ENCODE data around the gene EIF3B.
A peak's percentile ranks its signal among the peaks of the same experiment; 100 is the strongest.
"Not testable (repeated sequence)": the region's sequence is repeated elsewhere in the genome, so short reads cannot be mapped to it uniquely, and the experiment has no call there.

The EIF3B gene

DNA sequence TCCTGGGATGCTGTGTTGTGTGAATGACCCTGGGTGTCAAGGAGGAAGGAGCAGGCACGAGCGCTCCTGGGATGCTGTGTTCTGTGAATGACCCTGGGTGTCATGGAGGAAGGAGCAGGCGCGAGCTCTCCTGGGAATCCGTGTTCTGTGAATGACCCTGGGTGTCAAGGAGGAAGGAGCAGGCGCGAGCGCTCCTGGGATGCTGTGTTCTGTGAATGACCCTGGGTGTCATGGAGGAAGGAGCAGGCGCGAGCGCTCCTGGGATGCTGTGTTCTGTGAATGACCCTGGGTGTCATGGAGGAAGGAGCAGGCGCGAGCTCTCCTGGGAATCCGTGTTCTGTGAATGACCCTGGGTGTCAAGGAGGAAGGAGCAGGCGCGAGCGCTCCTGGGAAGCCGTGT is 22.9 kb downstream of the EIF3B start:
- not testable (repeated sequence) for DNase-seq (ENCODE audit: low read depth)

DNA sequence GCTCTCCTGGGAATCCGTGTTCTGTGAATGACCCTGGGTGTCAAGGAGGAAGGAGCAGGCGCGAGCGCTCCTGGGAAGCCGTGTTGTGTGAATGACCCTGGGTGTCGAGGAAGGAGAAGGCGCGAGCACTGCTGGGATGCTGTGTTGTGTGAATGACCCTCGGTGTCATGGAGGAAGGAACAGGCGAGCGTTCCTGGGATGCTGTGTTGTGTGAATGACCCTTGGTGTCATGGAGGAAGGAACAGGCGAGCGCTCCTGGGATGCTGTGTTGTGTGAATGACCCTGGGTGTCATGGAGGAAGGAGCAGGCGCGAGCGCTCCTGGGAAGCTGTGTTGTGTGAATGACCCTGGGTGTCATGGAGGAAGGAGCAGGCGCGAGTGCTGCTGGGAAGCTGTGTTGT is 23.5 kb downstream of the EIF3B start:
- not testable (repeated sequence) for DNase-seq (ENCODE audit: low read depth)

DNA sequence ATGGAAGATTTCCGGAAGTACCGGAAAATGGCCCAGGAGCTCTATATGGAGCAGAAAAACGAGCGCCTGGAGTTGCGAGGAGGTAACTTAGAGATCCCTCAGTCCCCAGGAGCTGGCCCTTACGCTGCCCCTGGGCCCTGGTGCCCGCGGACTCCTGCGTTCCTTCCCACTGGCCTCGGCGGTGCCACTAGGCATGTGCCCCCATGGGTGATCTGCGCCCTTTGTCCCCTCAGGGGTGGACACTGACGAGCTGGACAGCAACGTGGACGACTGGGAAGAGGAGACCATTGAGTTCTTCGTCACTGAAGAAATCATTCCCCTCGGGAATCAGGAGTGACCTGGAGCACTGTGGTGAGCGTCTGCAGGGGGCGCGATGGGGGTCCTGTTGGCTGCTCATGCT is 24.5 kb downstream of the EIF3B start:
- DNase-seq (ENCODE audit: low read depth), result no peak

DNA sequence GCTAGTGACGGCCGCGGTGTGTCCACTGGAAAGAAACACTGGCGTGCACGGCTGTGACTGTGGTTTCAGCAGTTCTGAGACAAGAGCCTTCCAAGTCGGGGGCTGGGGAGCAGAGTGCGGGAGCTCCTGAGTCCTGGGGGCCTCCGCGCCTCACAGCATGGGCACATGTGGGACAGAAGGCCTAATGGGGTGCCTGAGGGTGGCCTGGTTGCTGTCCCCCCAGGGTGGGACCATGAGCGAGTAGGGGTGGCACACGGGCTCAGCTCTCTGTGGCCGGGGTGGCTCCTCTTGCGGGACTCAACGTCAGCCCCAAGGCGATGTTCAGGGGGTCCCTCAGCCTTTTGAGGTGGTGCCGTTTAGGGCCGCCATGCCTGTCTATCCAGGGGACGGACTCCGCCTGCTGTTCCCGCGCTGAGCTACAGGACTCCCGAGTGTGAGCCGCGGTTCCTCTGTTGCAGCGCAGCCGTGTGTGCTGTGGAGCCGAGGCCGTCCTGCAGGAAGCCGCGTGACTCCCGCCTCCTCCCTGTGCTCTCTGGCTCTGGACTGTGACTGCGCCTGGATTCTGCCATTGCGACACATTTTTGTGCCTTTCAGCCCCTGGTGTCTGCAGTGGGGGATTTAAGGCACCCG is 25.3 kb downstream of the EIF3B start:
- DNase-seq (ENCODE audit: low read depth), result no peak

DNA sequence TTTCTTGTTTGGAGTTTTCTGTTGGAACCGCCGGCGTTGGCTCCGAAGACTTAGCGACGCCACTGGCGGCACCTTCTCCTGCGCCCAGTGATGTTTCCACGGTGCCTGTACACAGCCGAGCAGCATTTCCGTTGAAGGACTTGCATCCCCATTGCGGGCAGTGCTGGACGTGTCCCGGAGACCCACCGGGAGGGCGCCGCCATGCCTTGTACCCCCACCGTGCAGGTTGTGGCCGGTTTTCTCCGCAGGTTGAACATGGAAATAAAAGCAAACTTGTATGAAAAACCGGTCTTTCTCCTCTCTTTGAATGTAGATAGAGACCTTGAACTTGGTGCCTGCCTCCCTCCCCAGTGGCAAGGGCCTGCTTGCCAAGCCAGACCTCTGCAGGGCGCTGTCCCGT is 25.8 kb downstream of the EIF3B start:
- DNase-seq (ENCODE audit: low read depth), result no peak

DNA sequence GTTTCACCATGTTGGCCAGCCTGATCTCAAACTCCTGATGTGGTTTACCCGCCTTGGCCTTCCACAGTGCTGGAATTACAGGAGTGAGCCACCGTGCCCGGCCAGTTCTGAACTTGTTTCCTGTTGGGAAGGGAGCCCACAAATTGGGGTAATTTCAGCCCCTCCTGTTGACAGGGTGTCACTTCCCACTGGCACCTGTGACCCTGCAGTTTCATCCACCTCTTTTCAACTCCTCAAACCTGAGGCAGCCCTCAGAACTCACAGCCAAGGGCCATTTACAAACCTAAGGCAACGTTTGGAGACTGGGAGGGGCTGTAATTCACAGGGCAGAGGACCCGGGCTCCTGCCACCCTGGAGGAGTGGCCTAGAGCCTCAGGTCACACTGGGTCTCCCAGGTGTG is 26.6 kb downstream of the EIF3B start:
- no peak for DNase-seq (ENCODE audit: low read depth)

DNA sequence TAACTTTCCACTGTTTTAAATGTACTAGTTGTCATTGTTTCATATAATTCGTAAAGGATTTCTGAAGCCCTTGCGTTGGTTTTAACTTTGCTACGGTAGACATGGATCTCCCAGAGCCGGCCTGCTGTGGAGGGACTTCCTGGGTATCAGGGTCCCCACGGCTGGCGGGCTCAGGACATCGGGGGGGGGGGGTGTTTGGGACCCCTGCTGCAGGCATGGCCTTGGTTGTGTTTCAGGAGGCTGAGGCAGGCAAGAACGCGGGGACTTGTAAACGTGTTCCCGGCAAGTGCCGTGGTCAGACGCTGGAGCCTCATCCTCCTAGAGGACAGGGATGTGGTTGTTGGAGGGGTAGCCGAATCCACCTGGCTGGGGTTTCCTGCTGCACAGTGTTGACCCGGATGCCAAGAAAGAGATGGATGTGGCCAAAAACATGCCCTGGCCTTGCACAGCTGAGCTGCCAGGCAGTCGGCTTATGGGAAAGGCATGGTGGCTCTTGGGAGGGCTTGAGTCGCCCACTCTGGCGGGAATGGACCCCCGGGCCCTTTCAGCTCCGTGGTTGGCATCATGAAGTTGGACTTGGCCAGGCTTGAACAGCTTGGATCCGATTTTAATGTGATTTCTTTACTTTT is 27.4 kb downstream of the EIF3B start:
- DNase-seq (ENCODE audit: low read depth), result no peak

DNA sequence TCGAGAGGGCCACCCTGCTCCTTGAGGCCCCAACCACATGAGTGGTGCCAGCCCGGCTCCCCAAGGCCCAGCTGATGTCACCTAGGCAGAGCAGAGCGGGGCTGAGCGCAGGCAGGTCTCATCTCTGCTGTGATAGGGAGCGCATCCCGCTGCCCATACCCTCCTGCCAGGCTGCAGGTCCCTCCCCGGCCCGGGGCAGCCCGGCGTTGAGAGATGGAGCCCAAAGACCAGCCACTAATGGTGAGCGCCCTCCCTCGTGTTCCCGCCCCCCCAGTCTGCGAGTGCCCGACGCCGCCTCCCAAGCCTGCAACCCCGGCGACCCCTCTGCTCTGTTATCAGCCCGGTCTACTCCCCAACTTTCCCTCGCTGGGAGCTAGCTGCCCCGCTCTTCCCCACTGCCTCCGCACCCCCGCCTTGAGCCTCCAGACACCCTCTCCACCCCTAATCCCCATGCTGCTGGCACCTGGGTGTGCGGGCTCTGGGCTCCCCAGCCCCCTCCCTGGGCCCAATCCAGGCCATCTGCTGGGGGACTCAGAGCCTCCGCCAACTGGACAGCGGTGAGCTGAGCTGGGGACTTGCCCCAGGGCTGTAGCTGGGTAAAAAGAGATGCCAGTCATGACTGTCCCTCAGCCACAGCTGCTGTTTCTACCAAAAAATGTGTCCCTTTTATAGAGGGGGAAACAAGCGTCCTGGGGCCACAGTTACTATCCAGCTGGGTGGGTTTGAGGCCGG is 29.1 kb downstream of the EIF3B start:
- no peak for DNase-seq (ENCODE audit: low read depth)

DNA sequence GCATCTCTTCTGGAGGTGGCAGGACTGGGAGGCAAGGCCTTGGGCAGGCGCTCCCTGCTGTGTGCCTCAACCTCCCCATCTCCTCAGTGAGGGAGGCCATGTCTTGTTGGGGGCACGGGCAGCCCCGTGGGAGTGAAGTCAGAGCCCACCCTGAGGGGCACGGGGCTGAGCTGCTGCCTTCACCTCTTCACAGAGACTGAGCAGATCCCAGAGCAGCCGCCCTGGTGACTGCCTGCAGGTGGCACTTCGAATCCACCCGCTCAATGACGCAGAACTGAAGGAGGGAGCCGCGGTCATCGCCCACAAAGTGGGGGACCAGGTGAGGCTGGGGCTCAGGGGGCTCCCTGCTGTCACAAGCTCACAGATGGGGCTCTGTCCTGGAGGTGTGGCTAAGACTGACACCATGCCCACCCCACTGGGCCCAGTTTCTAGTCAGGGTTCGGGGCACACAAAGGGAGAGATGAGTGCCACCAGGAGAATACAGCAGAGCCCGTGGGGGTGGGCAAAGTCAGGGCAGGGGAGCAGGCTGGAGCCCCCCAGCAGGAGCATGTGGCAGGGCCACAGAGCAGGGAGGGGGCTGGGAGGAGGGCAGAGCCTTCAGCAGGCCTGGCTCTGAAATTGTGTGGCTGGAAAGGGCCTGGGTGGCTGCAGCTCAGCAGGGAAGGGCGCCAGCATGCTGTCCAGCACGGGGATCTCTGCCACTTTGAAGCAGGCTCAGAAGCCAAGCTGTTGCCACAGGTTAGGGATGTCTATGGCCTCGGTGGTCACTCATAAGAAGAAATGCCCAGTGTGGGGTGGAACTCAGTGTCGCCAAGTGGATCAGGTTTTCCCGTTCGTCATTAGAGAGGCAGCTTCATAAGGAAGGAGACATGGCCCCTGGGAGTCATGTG is 30.0 kb downstream of the EIF3B start:
- DNase-seq (ENCODE audit: low read depth), result no peak

DNA sequence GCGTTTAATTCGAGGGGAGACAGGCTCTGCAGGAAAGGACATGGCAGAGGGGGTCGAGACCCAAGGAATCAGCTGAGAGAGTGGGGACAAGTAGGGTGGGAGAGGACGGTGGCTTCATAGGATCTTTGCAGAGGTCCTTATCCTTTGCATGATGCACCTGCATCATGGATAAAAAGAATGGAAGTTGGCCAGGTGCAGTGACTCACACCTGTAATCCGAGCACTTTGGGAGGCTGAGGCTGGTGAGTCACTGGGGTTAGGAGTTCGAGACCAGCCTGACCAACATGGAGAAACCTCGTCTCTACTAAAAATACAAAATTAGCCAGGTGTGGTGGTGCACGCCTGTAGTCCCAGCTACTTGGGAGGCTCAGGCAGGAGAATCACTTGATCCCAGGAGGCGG is 31.5 kb downstream of the EIF3B start:
- peak; percentile 49 for DNase-seq (ENCODE audit: low read depth)

DNA sequence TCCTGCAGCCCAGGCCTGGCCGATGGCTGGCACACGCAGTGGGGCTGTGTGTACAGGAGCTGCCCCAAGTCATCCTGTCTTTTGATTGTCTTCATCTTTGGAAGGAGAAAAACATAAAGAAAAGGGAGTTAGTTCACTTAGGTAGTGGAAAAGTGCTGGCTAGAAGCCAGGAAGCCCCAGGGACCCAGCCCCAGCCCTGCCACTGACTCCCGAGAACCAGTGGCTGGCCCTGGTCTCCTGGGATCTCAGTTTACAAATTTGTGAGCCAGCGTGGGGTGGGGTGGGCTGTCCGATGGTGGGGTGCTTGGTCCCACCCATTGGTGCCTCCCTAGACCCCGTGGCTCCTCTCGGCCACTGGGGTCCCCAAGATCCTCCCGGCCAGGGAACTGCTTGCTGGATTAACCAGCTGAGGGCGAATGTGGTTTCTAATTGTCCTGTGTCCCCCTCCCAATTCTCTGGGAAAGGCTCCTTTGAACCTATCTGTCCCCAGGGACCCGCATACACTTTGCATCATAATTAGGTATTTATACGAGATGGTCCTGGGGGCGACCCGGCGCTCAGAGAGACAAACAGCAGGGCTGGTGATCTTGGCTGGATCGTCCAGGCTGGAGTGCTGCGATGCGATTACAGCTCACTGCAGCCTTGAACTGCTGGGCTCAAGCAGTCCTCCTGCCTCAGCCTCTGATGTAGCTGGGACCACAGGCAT is 32.5 kb downstream of the EIF3B start:
- DNase-seq (ENCODE audit: low read depth), result no peak

DNA sequence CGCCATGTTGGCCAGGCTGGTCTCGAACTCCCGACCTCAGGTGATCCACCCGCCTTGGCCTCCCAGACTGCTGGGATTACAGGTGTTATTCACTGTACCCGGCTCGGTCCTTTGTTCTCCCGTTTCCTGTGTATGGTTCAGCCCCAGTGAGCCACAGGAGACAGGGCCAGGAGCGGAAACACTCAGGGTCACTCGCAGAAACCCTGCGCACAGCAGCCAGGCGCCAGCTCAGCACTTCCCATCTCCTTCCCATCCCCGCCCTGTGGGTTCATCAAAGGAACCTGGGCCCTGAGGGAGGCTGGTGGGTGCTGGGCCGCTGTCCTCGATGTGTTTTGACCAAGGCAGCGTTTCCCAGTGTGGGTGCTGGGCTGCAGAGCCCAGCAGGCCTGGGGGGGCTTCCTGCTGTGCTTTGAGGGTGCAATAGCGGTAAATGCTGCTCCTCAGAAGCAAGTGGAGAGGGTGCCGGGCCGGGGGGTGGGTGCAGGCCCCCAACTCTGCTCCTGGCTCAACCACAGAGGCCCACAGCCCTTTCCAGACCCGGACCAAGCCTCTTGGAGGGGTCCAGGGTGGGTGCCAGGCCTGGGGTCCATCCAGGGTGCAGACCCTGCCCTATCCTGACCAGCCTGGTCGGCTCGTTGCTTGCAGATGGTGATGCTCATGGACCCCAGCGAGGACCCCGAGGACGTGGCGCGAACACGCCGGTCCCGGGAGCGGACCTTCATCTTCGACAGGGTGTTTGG is 33.4 kb downstream of the EIF3B start:
- DNase-seq (ENCODE audit: low read depth), result no peak

DNA sequence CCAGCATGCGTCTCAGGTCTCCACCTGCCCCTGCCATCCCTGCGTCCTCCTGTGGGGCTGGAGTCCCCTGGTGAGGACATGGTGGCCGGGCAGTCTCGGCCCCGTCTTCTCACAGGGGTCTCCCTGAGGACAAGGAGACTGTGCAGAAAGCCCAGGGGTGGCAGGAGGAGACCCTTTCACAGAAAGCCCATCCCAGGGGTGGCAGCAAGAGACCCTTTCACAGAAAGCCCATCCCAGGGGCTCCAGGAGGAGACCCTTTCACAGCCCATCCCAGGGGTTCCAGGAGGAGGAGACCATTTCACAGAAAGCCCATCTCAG is 34.0 kb downstream of the EIF3B start:
- no peak for DNase-seq (ENCODE audit: low read depth)

DNA sequence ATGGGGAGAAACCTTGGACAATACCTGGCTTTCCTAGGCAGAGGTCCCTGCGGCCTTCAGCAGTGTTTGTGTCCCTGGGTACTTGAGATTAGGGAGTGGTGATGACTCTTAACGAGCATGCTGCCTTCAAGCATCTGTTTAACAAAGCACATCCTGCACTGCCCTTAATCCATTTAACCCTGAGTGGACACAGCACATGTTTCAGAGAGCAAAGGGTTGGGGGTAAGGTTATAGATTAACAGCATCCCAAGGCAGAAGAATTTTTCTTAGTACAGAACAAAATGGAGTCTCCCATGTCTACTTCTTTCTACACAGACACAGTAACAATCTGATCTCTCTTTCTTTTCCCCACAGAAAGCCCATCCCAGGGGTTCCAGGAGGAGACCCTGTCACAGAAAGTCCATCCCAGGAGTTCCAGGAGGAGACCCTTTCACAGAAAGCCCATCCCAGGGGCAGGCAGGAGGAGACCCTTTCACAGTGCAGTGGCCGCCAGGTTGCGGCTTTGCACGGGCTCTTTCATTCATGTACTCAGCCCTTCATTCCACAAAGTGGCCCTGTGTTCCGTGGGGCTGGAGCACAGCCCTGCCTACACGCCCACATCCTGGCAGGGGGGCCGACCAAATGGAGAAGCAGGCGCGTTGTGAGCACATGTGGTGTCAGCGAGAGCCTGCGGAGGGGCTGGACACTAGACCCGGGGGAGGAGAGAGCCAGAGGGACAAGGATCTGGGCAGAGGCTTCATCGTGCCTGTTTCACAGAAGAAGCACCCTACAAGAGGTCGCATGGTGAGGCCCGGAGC is 35.6 kb downstream of the EIF3B start:
- not testable (repeated sequence) for DNase-seq (ENCODE audit: low read depth)

DNA sequence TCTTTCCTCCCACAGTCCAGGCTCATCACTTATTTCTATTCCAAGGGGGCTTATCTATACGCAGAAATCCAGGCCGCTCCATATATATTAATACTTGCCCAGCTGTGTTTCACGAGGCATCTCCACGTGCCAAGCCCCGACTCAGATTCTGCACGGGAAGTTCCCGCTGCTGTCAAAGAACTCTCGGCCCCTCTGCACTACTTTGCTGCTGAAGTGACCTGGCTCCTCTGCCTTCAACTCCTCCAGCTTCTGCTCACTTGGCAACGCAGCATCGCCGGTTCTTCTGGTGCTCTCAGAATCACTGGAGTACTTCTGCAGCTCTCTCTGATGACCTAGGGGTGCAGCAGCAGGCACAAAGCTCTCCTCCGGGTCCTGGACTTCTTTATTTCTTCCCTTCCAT is 39.1 kb downstream of the EIF3B start:
- no peak for DNase-seq (ENCODE audit: low read depth)

DNA sequence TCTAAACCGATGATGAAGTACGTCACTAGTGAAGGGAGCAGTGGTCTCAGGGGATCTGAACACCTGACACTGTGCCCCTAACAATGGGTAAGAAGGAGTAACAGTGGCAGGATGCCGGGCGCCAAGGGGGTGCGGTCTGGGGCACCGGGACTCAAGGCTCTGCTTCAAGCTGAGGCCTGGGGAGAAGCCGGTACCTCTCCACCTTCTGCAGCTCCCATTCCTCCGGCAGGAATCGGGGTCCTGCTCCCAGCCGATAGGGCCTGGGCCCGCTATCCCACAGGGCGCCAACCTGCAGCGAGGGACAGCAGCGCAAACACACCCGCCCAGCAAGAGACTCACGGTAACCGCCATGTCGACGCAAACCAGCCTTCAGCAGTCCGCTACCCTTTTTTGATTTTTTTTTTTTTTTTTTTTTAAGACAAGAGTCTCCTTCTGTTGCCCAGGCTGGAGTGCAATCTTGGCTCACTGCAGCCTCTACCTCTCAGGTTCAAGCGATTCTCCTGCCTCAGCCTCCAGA is 40.0 kb downstream of the EIF3B start:
- DNase-seq (ENCODE audit: low read depth), result no peak

DNA sequence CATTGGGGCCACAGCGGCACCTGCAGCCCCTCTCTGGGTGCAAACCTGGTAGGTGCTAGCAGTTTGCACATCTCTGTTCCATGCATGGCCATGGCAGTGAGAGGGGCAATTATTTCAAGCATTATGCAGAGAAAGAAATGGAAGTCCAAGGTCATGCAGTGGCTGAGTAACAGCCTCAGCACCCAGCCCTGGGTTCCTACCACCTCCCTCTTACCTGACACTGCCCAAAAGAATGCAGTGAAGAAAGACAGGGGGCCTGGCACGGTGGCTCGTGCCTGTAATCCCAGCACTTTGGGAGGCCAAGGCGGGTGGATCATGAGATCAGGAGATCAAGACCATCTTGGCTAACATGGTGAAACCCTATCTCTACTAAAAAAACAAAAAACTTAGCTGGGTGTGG is 43.9 kb downstream of the EIF3B start:
- no peak for DNase-seq (ENCODE audit: low read depth)

DNA sequence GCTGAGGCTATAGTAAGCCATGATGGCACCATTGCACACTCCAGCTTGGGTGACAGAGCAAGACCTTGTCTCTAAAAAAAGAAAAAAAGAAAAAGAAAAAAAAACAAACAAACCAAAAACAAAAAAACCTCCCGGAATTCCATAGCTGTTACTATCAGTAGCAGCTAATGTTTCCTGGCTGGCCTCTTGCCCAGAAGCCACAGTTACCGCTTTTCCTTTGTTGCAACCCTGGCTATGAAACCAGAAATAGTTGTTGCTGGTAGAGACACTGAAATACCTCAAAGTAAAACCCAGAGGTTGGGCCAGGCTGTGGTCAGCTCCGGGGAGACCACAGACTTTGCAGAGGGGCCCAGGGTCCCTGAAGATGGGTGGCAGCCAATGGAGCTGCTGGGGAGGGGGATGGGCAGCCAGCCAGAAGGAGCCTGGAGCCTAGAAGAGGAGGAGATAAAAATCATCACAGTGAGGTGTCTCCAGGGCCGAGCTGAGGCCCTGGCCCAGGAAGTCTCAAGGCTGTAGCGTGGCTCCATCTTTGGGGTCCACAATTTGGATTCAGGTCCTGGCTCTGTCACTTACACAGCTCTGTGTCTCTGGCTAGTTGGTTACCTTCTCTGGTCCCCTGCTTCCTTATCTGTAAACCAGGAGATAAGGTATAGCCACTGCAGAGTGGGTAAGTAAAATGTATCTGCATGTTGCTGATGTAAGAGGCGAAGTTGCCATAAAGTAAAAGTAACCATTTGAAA is 45.4 kb downstream of the EIF3B start:
- DNase-seq (ENCODE audit: low read depth), result peak; percentile 93

DNA sequence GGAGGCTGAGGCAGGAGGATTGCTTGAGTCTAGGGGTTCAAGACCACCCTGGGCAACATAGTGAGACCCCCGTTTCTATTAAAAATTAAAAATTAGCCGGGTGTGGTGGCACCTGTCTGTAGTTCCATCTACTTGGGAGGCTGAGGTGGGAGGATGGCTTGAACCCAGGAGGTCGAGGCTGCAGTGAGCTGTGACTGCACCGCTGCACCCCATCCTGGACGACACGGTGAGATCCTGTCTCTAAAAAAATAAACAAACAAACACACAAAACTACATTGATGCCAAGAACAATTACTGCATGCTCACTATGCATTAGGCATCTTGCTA is 48.0 kb downstream of the EIF3B start:
- DNase-seq (ENCODE audit: low read depth), result no peak

All from ELR (cell line).